Ishikawa (cell line): ENCODE measurements around the gene UBN1.

ENCODE experiments used
- CEBPB ChIP-seq: IDR thresholded peaks from 2 replicates; pipeline ENCODE4 v1.6.1; 2012
- CREB1 ChIP-seq: IDR thresholded peaks from 2 replicates; pipeline ENCODE4 v1.6.1; 2012; ENCODE audit warnings: low read depth
- EGR1 ChIP-seq: IDR thresholded peaks from 2 replicates; pipeline ENCODE4 v1.6.1; 2012
- EP300 ChIP-seq: IDR thresholded peaks from 2 replicates; pipeline ENCODE4 v1.6.1; 2012; ENCODE audit warnings: borderline replicate concordance
- FOXM1 ChIP-seq: IDR thresholded peaks from 2 replicates; pipeline ENCODE4 v1.6.1; 2012; ENCODE audit warnings: low read depth, borderline replicate concordance
- MAX ChIP-seq: IDR thresholded peaks from 2 replicates; pipeline ENCODE4 v1.6.1; 2012
- NFIC ChIP-seq: IDR thresholded peaks from 2 replicates; pipeline ENCODE4 v1.6.1; 2012
- RAD21 ChIP-seq: IDR thresholded peaks from 2 replicates; pipeline ENCODE4 v1.6.1; 2012; ENCODE audit warnings: low read depth
- REST ChIP-seq: IDR thresholded peaks from 2 replicates; pipeline ENCODE4 v1.6.1; 2012; ENCODE audit warnings: low read depth, mild to moderate bottlenecking
- TAF1 ChIP-seq: IDR thresholded peaks from 2 replicates; pipeline ENCODE4 v1.6.1; 2012; ENCODE audit warnings: low read depth, mild to moderate bottlenecking
- TCF12 ChIP-seq: IDR thresholded peaks from 2 replicates; pipeline ENCODE4 v1.6.1; 2012; ENCODE audit warnings: low read depth
- TEAD4 ChIP-seq: IDR thresholded peaks from 2 replicates; pipeline ENCODE4 v1.6.1; 2012
- USF1 ChIP-seq: IDR thresholded peaks from 2 replicates; pipeline ENCODE4 v1.6.1; 2012
- YY1 ChIP-seq: IDR thresholded peaks from 2 replicates; pipeline ENCODE4 v1.6.1; 2012; ENCODE audit warnings: low read depth
- ZBTB7A ChIP-seq: IDR thresholded peaks from 2 replicates; pipeline ENCODE4 v1.6.1; 2012; ENCODE audit warnings: low read depth

UBN1 gene

GRCh38 chr16:4920826-4921225 is 73.5 kb downstream of the UBN1 start:
- TF ChIP-seq REST (no peak), USF1 (no peak), TEAD4 (no peak), NFIC (no peak), EGR1 (no peak), CEBPB (no peak), YY1 (no peak), RAD21 (no peak), CREB1 (no peak), ZBTB7A (no peak), FOXM1 (no peak), EP300 (no peak), TCF12 (no peak)

GRCh38 chr16:4922721-4923342 is 75.6 kb downstream of the UBN1 start:
- TF ChIP-seq TCF12 = no peak
- no peak for TF ChIP-seq NFIC
- no peak for TF ChIP-seq TEAD4
- no peak for TF ChIP-seq ZBTB7A
- no peak for TF ChIP-seq EP300
- no peak for TF ChIP-seq FOXM1
- no peak for TF ChIP-seq RAD21
- no peak for TF ChIP-seq TAF1
- TF ChIP-seq CREB1 = no peak
- TF ChIP-seq USF1 = no peak
- no peak for TF ChIP-seq CEBPB
- TF ChIP-seq YY1 = no peak
- TF ChIP-seq REST = no peak
- no peak for TF ChIP-seq MAX

GRCh38 chr16:4923853-4924252 is 76.6 kb downstream of the UBN1 start:
- no peak for TF ChIP-seq EP300
- TF ChIP-seq YY1 = no peak
- TF ChIP-seq FOXM1 = no peak
- no peak for TF ChIP-seq CEBPB
- no peak for TF ChIP-seq NFIC
- no peak for TF ChIP-seq ZBTB7A
- TF ChIP-seq EGR1 = no peak
- no peak for TF ChIP-seq TCF12
- no peak for TF ChIP-seq USF1
- no peak for TF ChIP-seq TAF1
- no peak for TF ChIP-seq CREB1
- no peak for TF ChIP-seq REST
- no peak for TF ChIP-seq RAD21
- no peak for TF ChIP-seq MAX
- TF ChIP-seq TEAD4 = no peak
